ENCODE data around the gene SLX4IP. TPM values are rescaled to one million over a fixed set of nuclear protein-coding genes. Genes with fewer than 3 reads are reported as not detected.

Gene SLX4IP
- total RNA-seq, 1 experiment from 2014 or later, result 11.1 TPM

DNA sequence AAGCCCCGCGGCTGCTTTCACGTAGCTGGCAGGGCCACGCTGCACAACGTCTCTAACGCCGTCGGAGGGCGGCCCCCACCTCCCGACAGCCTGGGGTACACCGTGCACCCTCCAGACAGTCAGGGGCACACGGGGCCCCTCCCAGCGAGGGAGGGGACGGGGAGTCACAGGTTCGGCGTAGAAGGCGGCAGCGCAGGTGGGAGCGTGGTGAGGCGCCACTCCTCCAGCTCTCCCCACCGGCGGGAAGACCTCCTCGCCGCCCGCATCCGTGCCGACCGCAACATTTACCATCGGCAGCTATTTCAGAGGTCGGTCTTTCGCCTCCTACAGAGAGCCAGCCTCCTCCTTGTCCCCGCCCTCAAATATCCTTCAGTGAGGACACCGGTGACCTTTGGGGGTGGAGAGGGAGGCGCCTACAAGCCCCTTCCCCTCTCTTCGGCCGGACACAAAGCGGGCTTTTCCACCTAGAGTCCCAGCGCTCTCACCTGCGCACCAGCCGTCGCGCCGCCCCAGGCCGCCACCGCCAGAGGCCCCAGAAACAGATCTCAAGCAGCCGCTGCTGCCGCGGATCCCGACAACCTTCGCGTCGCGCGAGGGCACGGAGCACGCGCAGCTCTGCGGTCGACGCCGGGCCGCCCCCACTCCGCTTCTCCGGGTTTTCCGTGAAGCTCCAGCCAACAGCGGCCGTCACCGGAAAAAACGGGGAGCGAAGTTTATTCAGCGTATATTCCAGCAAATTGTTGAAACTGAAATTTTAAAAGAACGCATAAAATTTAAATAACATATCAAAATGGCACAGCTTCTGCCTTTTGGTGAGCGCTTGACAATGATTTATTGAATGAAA, 1.3 kb upstream of the SLX4IP start, which contains the start of gene MKKS (continued):
- TF ChIP-seq SRF (IDR thresholded peaks at IDR 0.05; ENCODE audit: low read depth), result no peak
- peak; percentile 93 for TF ChIP-seq SP1 (IDR thresholded peaks at IDR 0.05; ENCODE audit: low read depth)
- no peak for TF ChIP-seq RAD21 (IDR thresholded peaks at IDR 0.05; ENCODE audit: low read depth)
- peak; percentile 12; the same call in 1 of the 2 replicates for TF ChIP-seq SIN3A (IDR thresholded peaks at IDR 0.05; ENCODE audit: low read depth)
- TF ChIP-seq FOSL1 (IDR thresholded peaks at IDR 0.05; ENCODE audit: low read depth), result no peak
- peak; percentile 76 for TF ChIP-seq YY1 (IDR thresholded peaks at IDR 0.05; ENCODE audit: extremely low read depth, insufficient replicate concordance, low read depth, low read length)
- peak; percentile 26; the same call in 1 of the 2 replicates for TF ChIP-seq ZFX (IDR thresholded peaks at IDR 0.05)

DNA sequence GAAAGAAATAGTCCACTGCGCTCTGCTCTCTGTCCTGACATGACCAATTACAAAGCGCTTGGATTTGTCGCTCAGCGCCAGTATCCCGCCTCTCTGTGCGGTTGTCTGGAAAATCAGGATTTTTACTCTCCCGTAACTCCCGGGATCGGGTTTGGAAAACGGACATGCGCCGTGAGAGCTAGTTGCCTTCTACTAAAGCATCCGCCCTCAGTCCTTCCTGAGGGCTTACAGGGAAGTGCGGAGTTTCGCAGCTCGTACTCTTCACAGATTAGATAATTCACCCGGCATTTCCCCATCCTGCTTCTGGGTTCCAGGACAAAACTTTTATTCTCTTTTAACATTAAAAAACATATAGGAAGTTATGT, 656 bp upstream of the SLX4IP start:
- H4K20me1 ChIP-seq (ENCODE audit: insufficient read depth), result no peaks in the 10 kb centered on the region
- POLR2A ChIA-PET, result interaction anchor here (0.6 to 2.5 kb wide), 17 partner anchors 10 to 1108 kb away, joined by 3 to 11 read pairs (median 4); partner anchors contain the start of gene ANKEF1
- H3K4me3 ChIP-seq (replicated peaks in 1 of 2; ENCODE audit: low read depth in 1 of 2, low read length in 2 of 2), result peak overlapping the region; percentile 63 to 96
- peaks cover 5 to 33% of the 10 kb centered on the region in 2 experiments for H3K4me1 ChIP-seq (ENCODE audit: control insufficient read depth in 1 of 2, insufficient read depth in 2 of 2, low read length in 2 of 2)
- H3K9ac ChIP-seq (ENCODE audit: low read length), result peak overlapping the region; percentile 85
- H3K4me2 ChIP-seq (ENCODE audit: low read length), result peak overlapping the region; percentile 68
- no peaks in the 10 kb centered on the region for H3K9me2 ChIP-seq (ENCODE audit: insufficient read depth)
- no peaks in the 10 kb centered on the region for H3K9me3 ChIP-seq (ENCODE audit: control insufficient read depth in 1 of 2, insufficient read depth in 1 of 2, low read depth in 1 of 2, low read length in 2 of 2)
- DNase-seq (ENCODE audit: low read depth, low spot score) (peak; percentile 99), ATAC-seq (peak; percentile 72)
- H3K27ac ChIP-seq (ENCODE audit: low read depth, low read length), result peak overlapping the region; percentile 86
- intact Hi-C loops (cut with micrococcal nuclease), result loop anchor here (2.0 to 10.0 kb wide), 4 partner anchors 106 to 1110 kb away; partner anchors contain the start of gene JAG1
- TF ChIP-seq, protein P1, sequence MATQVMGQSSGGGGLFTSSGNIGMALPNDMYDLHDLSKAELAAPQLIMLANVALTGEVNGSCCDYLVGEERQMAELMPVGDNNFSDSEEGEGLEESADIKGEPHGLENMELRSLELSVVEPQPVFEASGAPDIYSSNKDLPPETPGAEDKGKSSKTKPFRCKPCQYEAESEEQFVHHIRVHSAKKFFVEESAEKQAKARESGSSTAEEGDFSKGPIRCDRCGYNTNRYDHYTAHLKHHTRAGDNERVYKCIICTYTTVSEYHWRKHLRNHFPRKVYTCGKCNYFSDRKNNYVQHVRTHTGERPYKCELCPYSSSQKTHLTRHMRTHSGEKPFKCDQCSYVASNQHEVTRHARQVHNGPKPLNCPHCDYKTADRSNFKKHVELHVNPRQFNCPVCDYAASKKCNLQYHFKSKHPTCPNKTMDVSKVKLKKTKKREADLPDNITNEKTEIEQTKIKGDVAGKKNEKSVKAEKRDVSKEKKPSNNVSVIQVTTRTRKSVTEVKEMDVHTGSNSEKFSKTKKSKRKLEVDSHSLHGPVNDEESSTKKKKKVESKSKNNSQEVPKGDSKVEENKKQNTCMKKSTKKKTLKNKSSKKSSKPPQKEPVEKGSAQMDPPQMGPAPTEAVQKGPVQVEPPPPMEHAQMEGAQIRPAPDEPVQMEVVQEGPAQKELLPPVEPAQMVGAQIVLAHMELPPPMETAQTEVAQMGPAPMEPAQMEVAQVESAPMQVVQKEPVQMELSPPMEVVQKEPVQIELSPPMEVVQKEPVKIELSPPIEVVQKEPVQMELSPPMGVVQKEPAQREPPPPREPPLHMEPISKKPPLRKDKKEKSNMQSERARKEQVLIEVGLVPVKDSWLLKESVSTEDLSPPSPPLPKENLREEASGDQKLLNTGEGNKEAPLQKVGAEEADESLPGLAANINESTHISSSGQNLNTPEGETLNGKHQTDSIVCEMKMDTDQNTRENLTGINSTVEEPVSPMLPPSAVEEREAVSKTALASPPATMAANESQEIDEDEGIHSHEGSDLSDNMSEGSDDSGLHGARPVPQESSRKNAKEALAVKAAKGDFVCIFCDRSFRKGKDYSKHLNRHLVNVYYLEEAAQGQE (IDR thresholded peaks at IDR 0.05; ENCODE audit: low read depth), result no peak
- TF ChIP-seq SP1 (IDR thresholded peaks at IDR 0.05; ENCODE audit: low read depth), result peak; percentile 91
- TF ChIP-seq YY1 (IDR thresholded peaks at IDR 0.05; ENCODE audit: extremely low read depth, insufficient replicate concordance, low read depth, low read length), result peak; percentile 80
- peak; percentile 66 for TF ChIP-seq POLR2A (IDR thresholded peaks at IDR 0.05; ENCODE audit: borderline replicate concordance, extremely low read depth, insufficient read depth, insufficient read length)
- TF ChIP-seq EZH2phosphoT487 (IDR thresholded peaks at IDR 0.05; ENCODE audit: borderline replicate concordance), result no peak
- no peak for TF ChIP-seq RAD21 (IDR thresholded peaks at IDR 0.05; ENCODE audit: low read depth)
- no peak for TF ChIP-seq FOSL1 (IDR thresholded peaks at IDR 0.05; ENCODE audit: low read depth)
- TF ChIP-seq ZFX (IDR thresholded peaks at IDR 0.05), result no peak
- TF ChIP-seq ELF1 (IDR thresholded peaks at IDR 0.05; ENCODE audit: borderline replicate concordance, low read depth), result no peak
- TF ChIP-seq JUND (IDR thresholded peaks at IDR 0.05), result peak; percentile 51
- TF ChIP-seq SIN3A (IDR thresholded peaks at IDR 0.05; ENCODE audit: low read depth), result peak; percentile 62; the same call in 1 of the 2 replicates
- no peak for TF ChIP-seq ZNF274 (IDR thresholded peaks at IDR 0.05; ENCODE audit: low read depth, low read length)
- TF ChIP-seq, protein P2, sequence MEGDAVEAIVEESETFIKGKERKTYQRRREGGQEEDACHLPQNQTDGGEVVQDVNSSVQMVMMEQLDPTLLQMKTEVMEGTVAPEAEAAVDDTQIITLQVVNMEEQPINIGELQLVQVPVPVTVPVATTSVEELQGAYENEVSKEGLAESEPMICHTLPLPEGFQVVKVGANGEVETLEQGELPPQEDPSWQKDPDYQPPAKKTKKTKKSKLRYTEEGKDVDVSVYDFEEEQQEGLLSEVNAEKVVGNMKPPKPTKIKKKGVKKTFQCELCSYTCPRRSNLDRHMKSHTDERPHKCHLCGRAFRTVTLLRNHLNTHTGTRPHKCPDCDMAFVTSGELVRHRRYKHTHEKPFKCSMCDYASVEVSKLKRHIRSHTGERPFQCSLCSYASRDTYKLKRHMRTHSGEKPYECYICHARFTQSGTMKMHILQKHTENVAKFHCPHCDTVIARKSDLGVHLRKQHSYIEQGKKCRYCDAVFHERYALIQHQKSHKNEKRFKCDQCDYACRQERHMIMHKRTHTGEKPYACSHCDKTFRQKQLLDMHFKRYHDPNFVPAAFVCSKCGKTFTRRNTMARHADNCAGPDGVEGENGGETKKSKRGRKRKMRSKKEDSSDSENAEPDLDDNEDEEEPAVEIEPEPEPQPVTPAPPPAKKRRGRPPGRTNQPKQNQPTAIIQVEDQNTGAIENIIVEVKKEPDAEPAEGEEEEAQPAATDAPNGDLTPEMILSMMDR (IDR thresholded peaks at IDR 0.05 in 2 of 3, conservative IDR thresholded peaks at IDR 0.05 in 1 of 3; ENCODE audit: borderline replicate concordance in 1 of 3, insufficient read depth in 1 of 3, low read depth in 2 of 3, low read length in 2 of 3), result no peak
- TF ChIP-seq, protein P3, sequence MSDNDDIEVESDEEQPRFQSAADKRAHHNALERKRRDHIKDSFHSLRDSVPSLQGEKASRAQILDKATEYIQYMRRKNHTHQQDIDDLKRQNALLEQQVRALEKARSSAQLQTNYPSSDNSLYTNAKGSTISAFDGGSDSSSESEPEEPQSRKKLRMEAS (IDR thresholded peaks at IDR 0.05), result 0 out of 2 replicates have a peak, but pooled peaks have one; percentile 7
- no peak for TF ChIP-seq CBX3 (IDR thresholded peaks at IDR 0.05; ENCODE audit: low read depth)
- TF ChIP-seq CEBPB (IDR thresholded peaks at IDR 0.05; ENCODE audit: low read depth), result no peak
- peak; percentile 95 for TF ChIP-seq POLR2AphosphoS5 (IDR thresholded peaks at IDR 0.05; ENCODE audit: low read depth, low read length)
- CTCF ChIA-PET, result interaction anchor here (0.8 to 1.9 kb wide), 5 partner anchors 10 to 817 kb away, joined by 4 to 8 read pairs (median 6); no protein-coding TSS in a partner anchor
- H2AFZ ChIP-seq (ENCODE audit: low read depth, low read length, poor library complexity, severe bottlenecking), result peak overlapping the region; percentile 81
- no peaks in the 10 kb centered on the region; a peak in 1 of 4 replicates for H3K36me3 ChIP-seq (ENCODE audit: control insufficient read depth in 1 of 2, insufficient read depth in 2 of 2, low read length in 2 of 2)
- H3K27me3 ChIP-seq (ENCODE audit: insufficient read depth, low read length), result no peaks in the 10 kb centered on the region
- no TSS peak for BruUV-seq (replicated peaks)
- RAD21 ChIA-PET (ENCODE audit: low non-redundant PET in 1 of 2, low total read pairs in 2 of 2, uncharacterized antibody in 2 of 2, unreplicated experiment in 2 of 2), result interaction anchor here (0.6 to 1.6 kb wide), 4 partner anchors 136 to 1109 kb away, joined by 4 read pairs; no protein-coding TSS in a partner anchor
- peaks cover 70% of the 10 kb centered on the region for H3K79me2 ChIP-seq (ENCODE audit: insufficient read depth, low read length)

Data from HCT116 (cell line).